ENCODE results near the gene MYH11. TPM values are rescaled to one million over a fixed set of nuclear protein-coding genes. Genes with fewer than 3 reads are reported as not detected.
A peak's percentile ranks its signal among the peaks of the same experiment; 100 is the strongest.

The MYH11 gene
- total and polyA plus RNA-seq, 2 experiments from 2014 or later, result 1.6 to 5.9 TPM

GRCh38 chr16:15770107-15770506 is 86.7 kb downstream of the MYH11 start:
- Histone ChIP-seq H2AFZ (peak overlapping the region; percentile 14; the same call in 1 of the 2 replicates), H3K4me3 (no peak overlapping the region), H3K36me3 (ENCODE audit: insufficient read depth) (no peaks in the 10 kb centered on the region), H4K20me1 (replicated peaks; ENCODE audit: insufficient read depth) (no peaks in the 10 kb centered on the region), H3K79me2 (replicated peaks; ENCODE audit: insufficient read depth) (no peaks in the 10 kb centered on the region), H3K4me1 (ENCODE audit: insufficient read depth) (no peaks in the 10 kb centered on the region), H3K4me2 (no peak overlapping the region), H3K9me2 (ENCODE audit: insufficient read depth) (no peaks in the 10 kb centered on the region), H3F3A (replicated peaks; ENCODE audit: low read depth) (no peaks in the 10 kb centered on the region), H3K27me3 (ENCODE audit: insufficient read depth) (no peaks in the 10 kb centered on the region), H3K27ac (ENCODE audit: low read depth) (no peak overlapping the region)
- H3K4me3 Mint-ChIP-seq, result no peak overlapping the region
- H3K27ac Mint-ChIP-seq, result no peak overlapping the region
- H3K4me1 Mint-ChIP-seq, result no peaks in the 10 kb centered on the region
- ATAC-seq (no peak), DNase-seq (ENCODE audit: low spot score) (no peak)
- TF ChIP-seq EZH2 (IDR thresholded peaks at IDR 0.05; ENCODE audit: low read depth, unreplicated experiment) (no peak), EZH2phosphoT487 (IDR thresholded peaks at IDR 0.05; ENCODE audit: unreplicated experiment) (no peak), ZNF114 (CRISPR knock-in tag; IDR thresholded peaks at IDR 0.05) (no peak), JUNB (IDR thresholded peaks at IDR 0.05; ENCODE audit: unreplicated experiment) (no peak), STAT1 (IDR thresholded peaks at IDR 0.05; ENCODE audit: unreplicated experiment) (no peak), ZNF462 (CRISPR knock-in tag; IDR thresholded peaks at IDR 0.05) (no peak), CREB1 (CRISPR knock-in tag; IDR thresholded peaks at IDR 0.05; ENCODE audit: low read depth) (no peak), NANOG (IDR thresholded peaks at IDR 0.05; ENCODE audit: borderline replicate concordance) (no peak), POLR2AphosphoS5 (IDR thresholded peaks at IDR 0.05; ENCODE audit: low read depth) (no peak)
- no peaks in the 10 kb centered on the region for H3K9me3 Mint-ChIP-seq
- H3K27me3 Mint-ChIP-seq (ENCODE audit: insufficient read depth, low read depth, poor library complexity), result peaks cover 4% of the 10 kb centered on the region
- no peaks in the 10 kb centered on the region for H3K36me3 Mint-ChIP-seq (ENCODE audit: low read depth)
